OCI-LY7 (cell line): Measurements from ENCODE around the gene ALX1. TPM values are rescaled to one million over a fixed set of nuclear protein-coding genes. Genes with fewer than 3 reads are reported as not detected.

Source experiments
- BruUV-seq: library from RNA; stranded (reverse); fragments of 400-500 nt; replicated peaks from 2 replicates; lab custom pipeline; 2021; lab: Mats Ljungman, UMichigan
- CTCF ChIA-PET: fragments of 300-600 bp; sonication (Branson Sonifier 250); formaldehyde crosslinking; loops from one replicate; lab custom pipeline; 2022; ENCODE audit warnings: antibody characterized with exemption; ENCODE audit not compliant: unreplicated experiment; lab: Charles Lee
- POLR2A ChIA-PET: fragments of 300-600 bp; sonication (Branson Sonifier 250); formaldehyde crosslinking; loops from one replicate; lab custom pipeline; 2022; ENCODE audit warnings: antibody characterized with exemption; lab: Charles Lee
- DNase-seq: peaks from one replicate; pipeline ENCODE4 v3.0.0-alpha.2; 2015; ENCODE audit warnings: low spot score
- H2AFZ ChIP-seq: fragments of 200-600 bp; sonication (generic), shearing (Covaris generic); 2 replicates; pipeline ENCODE4 v1.6.1; 2014; ENCODE audit warnings: mild to moderate bottlenecking, antibody characterized with exemption, low read length, moderate library complexity
- H3K27ac ChIP-seq: fragments of 200-600 bp; sonication (generic); 2 replicates; pipeline ENCODE4 v1.5.1; 2014; ENCODE audit warnings: mixed run types, low read depth, mild to moderate bottlenecking, moderate library complexity, low read length, inconsistent platforms; ENCODE audit not compliant: poor library complexity, severe bottlenecking
- H3K36me3 ChIP-seq: fragments of 200-600 bp; sonication (generic); 2 replicates; pipeline ENCODE4 v1.6.1; 2014; ENCODE audit warnings: mild to moderate bottlenecking, antibody characterized with exemption, low read length, moderate library complexity, mixed read lengths; ENCODE audit not compliant: insufficient read depth
- H3K4me1 ChIP-seq: fragments of 200-600 bp; sonication (generic); 2 replicates; pipeline ENCODE4 v1.5.1; 2014; ENCODE audit warnings: mild to moderate bottlenecking, low read length; ENCODE audit not compliant: insufficient read depth, poor library complexity, severe bottlenecking
- H3K4me2 ChIP-seq: fragments of 200-600 bp; sonication (generic); 2 replicates; pipeline ENCODE4 v1.6.1; 2014; ENCODE audit warnings: mild to moderate bottlenecking, low read length
- H3K4me3 ChIP-seq: fragments of 200-600 bp; sonication (generic); 2 replicates; pipeline ENCODE4 v1.5.1; 2014; ENCODE audit warnings: mild to moderate bottlenecking, low read depth, low read length; ENCODE audit not compliant: poor library complexity, severe bottlenecking
- H3K79me2 ChIP-seq: fragments of 200-600 bp; sonication (generic); 2 replicates; pipeline ENCODE4 v1.6.1; 2016; ENCODE audit warnings: low read depth, mild to moderate bottlenecking, low read length, moderate library complexity, mixed read lengths; ENCODE audit not compliant: insufficient read depth
- H3K9me2 ChIP-seq: fragments of 200-600 bp; sonication (generic); 2 replicates; pipeline ENCODE4 v1.6.1; 2016; ENCODE audit warnings: mild to moderate bottlenecking, low read length, mixed read lengths; ENCODE audit not compliant: insufficient read depth
- H3K9me3 ChIP-seq: fragments of 200-600 bp; sonication (generic); 2 replicates; pipeline ENCODE4 v1.6.1; 2014; ENCODE audit warnings: mild to moderate bottlenecking, mixed run types, low read length, mixed read lengths
- H4K20me1 ChIP-seq: fragments of 200-600 bp; sonication (generic); 2 replicates; pipeline ENCODE4 v1.6.1; 2014; ENCODE audit warnings: mild to moderate bottlenecking, antibody characterized with exemption, low read length, moderate library complexity, mixed read lengths; ENCODE audit not compliant: insufficient read depth
- EZH2phosphoT487 ChIP-seq: fragments of 200-600 bp; sonication (generic); IDR thresholded peaks from 2 replicates; pipeline ENCODE4 v1.6.1; 2018; ENCODE audit warnings: low read depth, borderline replicate concordance, mild to moderate bottlenecking, mixed run types, antibody characterized with exemption, low read length, moderate library complexity, mixed read lengths
- intact Hi-C: fragments of 100-400 bp; cut with micrococcal nuclease; formaldehyde crosslinking; loops from one replicate; pipeline ENCODE4 v1.10.0; 2022; ENCODE audit not compliant: unreplicated experiment
- total RNA-seq, 2 experiments: library from RNA; depleted of rRNA in 1 of 2; stranded (reverse); fragments of >200 nt in 1 of 2; shearing (Covaris generic) in 1 of 2; gene quantifications; 2 replicates each; pipeline ENCODE4 v1.2.3, GENCODE V29; 2014 to 2022
- TF ChIP-seq, protein P1 (sequence below): fragments of 200-600 bp; sonication (generic); conservative IDR thresholded peaks from 2 replicates; pipeline ENCODE4 v1.5.1; 2014; ENCODE audit warnings: mild to moderate bottlenecking, antibody characterized with exemption, low read length, moderate library complexity, mixed read lengths

The ALX1 gene
- total RNA-seq, 2 experiments from 2014 or later: not detected

GRCh38 chr12:85253853-85254252 is 26.2 kb upstream of the ALX1 start:
- no peak overlapping the region for H3K4me3 ChIP-seq
- no peak overlapping the region for H3K4me2 ChIP-seq
- H3K9me3 ChIP-seq: no peaks in the 10 kb centered on the region
- no peak for TF ChIP-seq EZH2phosphoT487
- TF ChIP-seq, protein P1, sequence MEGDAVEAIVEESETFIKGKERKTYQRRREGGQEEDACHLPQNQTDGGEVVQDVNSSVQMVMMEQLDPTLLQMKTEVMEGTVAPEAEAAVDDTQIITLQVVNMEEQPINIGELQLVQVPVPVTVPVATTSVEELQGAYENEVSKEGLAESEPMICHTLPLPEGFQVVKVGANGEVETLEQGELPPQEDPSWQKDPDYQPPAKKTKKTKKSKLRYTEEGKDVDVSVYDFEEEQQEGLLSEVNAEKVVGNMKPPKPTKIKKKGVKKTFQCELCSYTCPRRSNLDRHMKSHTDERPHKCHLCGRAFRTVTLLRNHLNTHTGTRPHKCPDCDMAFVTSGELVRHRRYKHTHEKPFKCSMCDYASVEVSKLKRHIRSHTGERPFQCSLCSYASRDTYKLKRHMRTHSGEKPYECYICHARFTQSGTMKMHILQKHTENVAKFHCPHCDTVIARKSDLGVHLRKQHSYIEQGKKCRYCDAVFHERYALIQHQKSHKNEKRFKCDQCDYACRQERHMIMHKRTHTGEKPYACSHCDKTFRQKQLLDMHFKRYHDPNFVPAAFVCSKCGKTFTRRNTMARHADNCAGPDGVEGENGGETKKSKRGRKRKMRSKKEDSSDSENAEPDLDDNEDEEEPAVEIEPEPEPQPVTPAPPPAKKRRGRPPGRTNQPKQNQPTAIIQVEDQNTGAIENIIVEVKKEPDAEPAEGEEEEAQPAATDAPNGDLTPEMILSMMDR: no peak
- H4K20me1 ChIP-seq: no peaks in the 10 kb centered on the region
- ChIA-PET CTCF (no interaction called here), POLR2A (no interaction called here)
- no TSS peak for BruUV-seq
- no peak overlapping the region for H3K27ac ChIP-seq
- H2AFZ ChIP-seq: no peak overlapping the region
- no peaks in the 10 kb centered on the region for H3K79me2 ChIP-seq
- no peaks in the 10 kb centered on the region for H3K4me1 ChIP-seq
- H3K9me2 ChIP-seq: no peaks in the 10 kb centered on the region
- no peaks in the 10 kb centered on the region for H3K36me3 ChIP-seq
- DNase-seq: no peak
- intact Hi-C loops: no loop called here

DNA sequence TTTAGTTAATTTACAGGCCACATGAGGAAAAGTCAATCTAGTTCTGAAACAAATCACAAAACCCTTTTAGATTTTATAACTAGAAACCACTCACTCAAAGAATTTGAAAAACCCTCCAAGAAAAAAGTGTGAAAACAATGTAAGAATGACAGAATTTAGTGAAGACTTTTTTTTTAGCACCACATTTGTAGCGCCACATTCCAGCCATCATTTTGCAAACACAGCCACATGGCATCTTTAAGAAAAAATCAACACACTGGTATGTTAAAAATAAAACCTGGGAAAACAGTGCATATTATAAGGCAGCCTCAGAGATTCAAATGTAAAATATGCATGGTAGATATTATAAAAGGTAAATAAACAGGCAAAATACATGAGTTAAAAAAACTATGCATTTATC is 22.3 kb upstream of the ALX1 start:
- TF ChIP-seq, protein P1: no peak
- TF ChIP-seq EZH2phosphoT487: no peak
- intact Hi-C loops: no loop called here
- H3K27ac ChIP-seq: no peak overlapping the region
- no peaks in the 10 kb centered on the region for H3K36me3 ChIP-seq
- no peak overlapping the region for H2AFZ ChIP-seq
- no TSS peak for BruUV-seq
- DNase-seq: no peak
- H3K9me3 ChIP-seq: no peaks in the 10 kb centered on the region
- no peak overlapping the region for H3K4me2 ChIP-seq
- no peaks in the 10 kb centered on the region for H3K79me2 ChIP-seq
- no peaks in the 10 kb centered on the region for H3K9me2 ChIP-seq
- ChIA-PET CTCF (no interaction called here), POLR2A (no interaction called here)
- H4K20me1 ChIP-seq: no peaks in the 10 kb centered on the region
- H3K4me3 ChIP-seq: no peak overlapping the region
- no peaks in the 10 kb centered on the region for H3K4me1 ChIP-seq

DNA sequence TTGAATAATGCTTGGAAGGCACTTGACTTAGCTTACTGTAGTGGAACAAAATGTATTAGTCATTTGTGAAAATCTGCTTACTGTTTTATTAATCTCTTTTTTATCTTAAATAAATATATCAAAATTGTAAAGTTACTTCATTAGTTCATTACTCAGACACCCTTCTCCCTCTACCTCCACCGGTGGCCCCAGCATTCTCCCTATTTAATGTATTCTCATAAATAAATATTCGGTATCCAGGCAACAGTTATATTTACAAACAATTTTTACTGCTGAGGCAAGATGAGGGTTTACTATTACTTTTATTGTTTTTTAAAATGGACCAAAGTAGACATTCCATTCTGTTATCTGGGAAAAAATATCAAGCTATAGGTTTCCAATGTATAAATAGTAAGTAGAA is 19.6 kb upstream of the ALX1 start:
- no peak for DNase-seq
- no TSS peak for BruUV-seq
- POLR2A ChIA-PET: interaction anchor here (0.6 to 1.8 kb wide), 2 partner anchors 11 to 21 kb away, joined by 3 to 4 read pairs; no protein-coding TSS in a partner anchor
- Histone ChIP-seq H3K79me2 (no peaks in the 10 kb centered on the region), H3K4me1 (no peaks in the 10 kb centered on the region), H3K9me2 (no peaks in the 10 kb centered on the region), H3K27ac (no peak overlapping the region), H3K4me3 (no peak overlapping the region), H3K9me3 (no peaks in the 10 kb centered on the region), H3K4me2 (no peak overlapping the region), H4K20me1 (no peaks in the 10 kb centered on the region), H2AFZ (no peak overlapping the region), H3K36me3 (no peaks in the 10 kb centered on the region)
- TF ChIP-seq, protein P1: no peak
- TF ChIP-seq EZH2phosphoT487: no peak
- CTCF ChIA-PET: no interaction called here
- intact Hi-C loops: no loop called here
